ENCODE data around the gene UNC5A. TPM values are rescaled to one million over a fixed set of nuclear protein-coding genes. Genes with fewer than 3 reads are reported as not detected.

The UNC5A gene
- total RNA-seq, 6 experiments from 2014 or later: not detected

- peak in 1 of 3 donors; percentile 33 for DNase-seq
- intact Hi-C loops (cut with DNase I): no loop called here
- no peak for ATAC-seq
- no peaks in the 10 kb centered on the region for H3K4me1 ChIP-seq
- no peak for TF ChIP-seq CTCF (IDR thresholded peaks at IDR 0.05)
- TF ChIP-seq POLR2A (IDR thresholded peaks at IDR 0.05): no peak
- H3K36me3 ChIP-seq: no peaks in the 10 kb centered on the region
- no peaks in the 10 kb centered on the region for H3K27me3 ChIP-seq
- no peaks in the 10 kb centered on the region for H3K9me3 ChIP-seq
- WGBS (ENCODE audit: insufficient coverage, low coverage, low lambda C conversion rate, missing lambda C conversion rate): 47% methylated on average over 3 of the region's 9 CpGs
- H3K27ac ChIP-seq: no peak overlapping the region
- H3K4me3 ChIP-seq: no peak overlapping the region
Measured at GRCh38 chr5:176890455-176891330, 80.3 kb downstream of the UNC5A start.

GRCh38 chr5:176891331-176891958 is 81.1 kb downstream of the UNC5A start:
- DNase-seq: peak in 1 of 3 donors; percentile 33
- no peak overlapping the region for H3K27ac ChIP-seq
- no peak for ATAC-seq
- intact Hi-C loops (cut with DNase I): no loop called here
- no peaks in the 10 kb centered on the region for H3K9me3 ChIP-seq
- TF ChIP-seq POLR2A (IDR thresholded peaks at IDR 0.05) (no peak), CTCF (IDR thresholded peaks at IDR 0.05) (no peak)
- no peak overlapping the region for H3K4me3 ChIP-seq
- WGBS (ENCODE audit: insufficient coverage, low coverage, low lambda C conversion rate, missing lambda C conversion rate): 48% methylated on average over 3 of the region's 9 CpGs
- no peaks in the 10 kb centered on the region for H3K4me1 ChIP-seq
- H3K36me3 ChIP-seq: no peaks in the 10 kb centered on the region
- no peaks in the 10 kb centered on the region for H3K27me3 ChIP-seq

GRCh38 chr5:176892663-176893062 is 82.3 kb downstream of the UNC5A start:
- TF ChIP-seq POLR2A (IDR thresholded peaks at IDR 0.05) (no peak), CTCF (IDR thresholded peaks at IDR 0.05) (no peak)

GRCh38 chr5:176894298-176894697 is 83.9 kb downstream of the UNC5A start:
- Histone ChIP-seq H3K9me3 (no peaks in the 10 kb centered on the region), H3K4me3 (no peak overlapping the region), H3K4me1 (no peaks in the 10 kb centered on the region), H3K27me3 (no peaks in the 10 kb centered on the region), H3K27ac (no peak overlapping the region), H3K36me3 (no peaks in the 10 kb centered on the region)
- TF ChIP-seq POLR2A (IDR thresholded peaks at IDR 0.05) (no peak), CTCF (IDR thresholded peaks at IDR 0.05) (no peak)
- ATAC-seq (no peak), DNase-seq (peak in 1 of 3 donors; percentile 40)
- 83% methylated on average over 3 of the region's 6 CpGs for WGBS (ENCODE audit: insufficient coverage, low coverage, low lambda C conversion rate, missing lambda C conversion rate)
- intact Hi-C loops (cut with DNase I): no loop called here

More at GRCh38 chr5:176892663-176893062, 82.3 kb downstream of the UNC5A start:
- WGBS (ENCODE audit: insufficient coverage, low coverage, low lambda C conversion rate, missing lambda C conversion rate): 60% methylated on average over 3 of the region's 3 CpGs
- no peak for ATAC-seq
- DNase-seq: peak in 1 of 3 donors; percentile 36
- Histone ChIP-seq H3K4me1 (no peaks in the 10 kb centered on the region), H3K9me3 (no peaks in the 10 kb centered on the region), H3K27ac (no peak overlapping the region), H3K36me3 (no peaks in the 10 kb centered on the region), H3K27me3 (no peaks in the 10 kb centered on the region), H3K4me3 (no peak overlapping the region)
- intact Hi-C loops (cut with DNase I): no loop called here
